A549 (cell line): ENCODE results near the gene SRR. TPM values are rescaled to one million over a fixed set of nuclear protein-coding genes. Genes with fewer than 3 reads are reported as not detected.
A peak's percentile ranks its signal among the peaks of the same experiment; 100 is the strongest.

Experiments
- ATAC-seq, 2 experiments: fragments of 200-7000 bp in 1 of 2; fragments of >200 bp in 1 of 2; cut with Nextera tagmentation in 1 of 2; cut with Tn5 transposase in 1 of 2; 3 replicates each; pipeline versions ENCODE4 v1.8.0 to v1.9.1; 2018 to 2020; ENCODE audit warnings: mild to moderate bottlenecking in 1 of 2, moderate library complexity in 1 of 2
- CTCF ChIA-PET: fragments of 300-600 bp; sonication (Branson Sonifier 250); formaldehyde crosslinking; extraction: SDS; loops from one replicate; lab custom pipeline; 2021; ENCODE audit warnings: antibody characterized with exemption, inconsistent platforms; lab: Yijun Ruan, JAX
- POLR2A ChIA-PET: fragments of 350-600 bp; formaldehyde crosslinking; extraction: SDS; loops from one replicate; lab custom pipeline; 2021; ENCODE audit warnings: antibody characterized with exemption, inconsistent platforms; lab: Yijun Ruan, JAX
- DNase-seq, 2 experiments: peaks; one replicate each; pipeline versions ENCODE4 v3.0.0 to v3.0.0-alpha.2; 2011 to 2016; ENCODE audit warnings: low read depth in 1 of 2, low spot score in 1 of 2
- FAIRE-seq: peaks from 2 replicates; lab custom pipeline; 2011; peaks lifted over from hg19 to GRCh38; lab: Jason Lieb, UNC
- H3K27ac ChIP-seq, 2 experiments: fragments of >200 bp; sonication (Bioruptor Twin); formaldehyde crosslinking; 3 replicates each; pipeline ENCODE4 v1.5.1; 2016 to 2017
- H3K4me1 ChIP-seq: fragments of >200 bp; sonication (Bioruptor Twin); formaldehyde crosslinking; 3 replicates; pipeline ENCODE4 v1.6.1; 2016
- H3K4me2 ChIP-seq: fragments of >200 bp; sonication (Bioruptor Twin); formaldehyde crosslinking; 3 replicates; pipeline ENCODE4 v1.6.1; 2016
- H3K4me3 ChIP-seq: fragments of >200 bp; sonication (Bioruptor Twin); formaldehyde crosslinking; 3 replicates; pipeline ENCODE4 v1.5.1; 2016
- H3K9me3 ChIP-seq: fragments of >200 bp; sonication (Bioruptor Twin); formaldehyde crosslinking; 3 replicates; pipeline ENCODE4 v1.6.1; 2016
- CBX8 ChIP-seq: fragments of 200-600 bp; sonication (generic); IDR thresholded peaks from 2 replicates; pipeline ENCODE4 v1.6.1; 2016
- EHMT2 ChIP-seq: fragments of 200-600 bp; sonication (generic); IDR thresholded peaks from 2 replicates; pipeline ENCODE4 v1.6.1; 2016; ENCODE audit warnings: antibody characterized with exemption, low read depth, mild to moderate bottlenecking, moderate library complexity
- FOXS1 ChIP-seq: fragments of 250-450 bp; sonication (Bioruptor Pico); IDR thresholded peaks from 2 replicates; pipeline ENCODE4 v1.5.0; 2020; ENCODE audit warnings: mild to moderate bottlenecking, moderate library complexity
- GATA3 ChIP-seq: IDR thresholded peaks from 2 replicates; pipeline ENCODE4 v1.6.1; 2012; ENCODE audit warnings: borderline replicate concordance
- HOXA7 ChIP-seq: fragments of 250-450 bp; sonication (Bioruptor Pico); IDR thresholded peaks from 2 replicates; pipeline ENCODE4 v1.5.0; 2020; ENCODE audit warnings: mild to moderate bottlenecking, moderate library complexity
- HOXB5 ChIP-seq: fragments of 250-450 bp; sonication (Bioruptor Pico); IDR thresholded peaks from 2 replicates; pipeline ENCODE4 v1.5.0; 2020; ENCODE audit warnings: mild to moderate bottlenecking, moderate library complexity
- MYC ChIP-seq: IDR thresholded peaks from 2 replicates; pipeline ENCODE4 v1.6.1; 2012; ENCODE audit warnings: mild to moderate bottlenecking, inconsistent platforms, low read length, improper control_type of control experiment, borderline replicate concordance
- NPAS2 ChIP-seq: fragments of 250-450 bp; sonication (Bioruptor Pico); IDR thresholded peaks from 2 replicates; pipeline ENCODE4 v1.8.0; 2022; ENCODE audit warnings: mild to moderate bottlenecking, moderate library complexity, borderline replicate concordance
- PBX3 ChIP-seq: IDR thresholded peaks from 2 replicates; pipeline ENCODE4 v1.6.1; 2012
- POLR2AphosphoS2 ChIP-seq: conservative IDR thresholded peaks from 2 replicates; pipeline ENCODE4 v1.6.1; 2012; ENCODE audit warnings: low read length, improper control_type of control experiment, inconsistent platforms
- RNF2 ChIP-seq: fragments of 200-600 bp; sonication (generic); IDR thresholded peaks from 2 replicates; pipeline ENCODE4 v1.6.1; 2016; ENCODE audit warnings: low read depth, mild to moderate bottlenecking, antibody characterized with exemption, moderate library complexity, borderline replicate concordance
- SREBF2 ChIP-seq: fragments of 450-650 bp; IDR thresholded peaks from 2 replicates; pipeline ENCODE4 v1.6.1; 2014; ENCODE audit warnings: mild to moderate bottlenecking, moderate library complexity
- ZFP36 ChIP-seq: fragments of 450-650 bp; IDR thresholded peaks from 2 replicates; pipeline ENCODE4 v1.6.1; 2014; ENCODE audit warnings: borderline replicate concordance; ENCODE audit not compliant: partially characterized antibody
- WGBS: methylation state at CpG from one replicate; pipeline ENCODE4 v1.1.6; 2017; ENCODE audit errors: missing lambda C conversion rate; 5-methylcytosine and 5-hydroxymethylcytosine counted together
- polyA plus RNA-seq, 4 experiments: library from polyadenylated mRNA; depleted of rRNA in 3 of 4; stranded (reverse); fragments of >200 nt; fragmentation: RNase III in 1 of 4; extraction: RNeasy Plus Mini Kit Qiagen cat#74134 plus additional on column Dnase treatment in 1 of 4; gene quantifications; 2 replicates in 3 of 4; 3 replicates in 1 of 4; pipeline ENCODE4 v1.2.3, GENCODE V29; 2011 to 2017

Gene SRR
- polyA plus RNA-seq, 2 of the 4 experiments (the other 2 are of a cell fraction) = 13.2 to 16.7 TPM

GRCh38 chr17:2319051-2319450 lies 15.3 kb downstream of the SRR start:
- TF ChIP-seq RNF2 = no peak
- no peak for TF ChIP-seq ZFP36
- TF ChIP-seq HOXB5 (CRISPR knock-in tag) = no peak
- no peak for TF ChIP-seq NPAS2 (CRISPR knock-in tag)
- TF ChIP-seq FOXS1 (CRISPR knock-in tag) = no peak
- no peak for TF ChIP-seq EHMT2
- Histone ChIP-seq H3K9me3 (no peaks in the 10 kb centered on the region), H3K4me1 (no peaks in the 10 kb centered on the region), H3K27ac (no peak overlapping the region), H3K4me3 (no peak overlapping the region), H3K4me2 (no peak overlapping the region)
- ChIA-PET POLR2A (interaction anchor here (1.1 kb wide), 1 partner anchor 17 kb away, joined by 3 read pairs; the partner anchor contains the start of gene TSR1), CTCF (interaction anchor here (1.2 to 2.6 kb wide), 4 partner anchors 12 to 264 kb away, joined by 3 to 17 read pairs (median 6); partner anchors contain the start of gene HIC1)
- FAIRE-seq = no peak
- DNase-seq = no peak
- no peak for ATAC-seq

GRCh38 chr17:2321399-2321798 lies 17.6 kb downstream of the SRR start:
- ChIA-PET POLR2A (interaction anchor here (1.3 kb wide), 1 partner anchor 15 kb away, joined by 5 read pairs; the partner anchor contains the start of gene TSR1), CTCF (interaction anchor here (1.0 to 2.6 kb wide), 9 partner anchors 8 to 95 kb away, joined by 3 to 9 read pairs (median 5); partner anchors contain the start of gene TSR1)
- Histone ChIP-seq H3K4me2 (no peak overlapping the region), H3K27ac (no peak overlapping the region), H3K4me3 (no peak overlapping the region), H3K9me3 (no peaks in the 10 kb centered on the region)
- DNase-seq = no peak
- TF ChIP-seq PBX3 = no peak
- TF ChIP-seq POLR2AphosphoS2 = 0 out of 2 replicates have a peak, but pooled peaks have one; percentile 58
- TF ChIP-seq, all 56 proteins: peak for 1
- FAIRE-seq (no peak), ATAC-seq (no peak)
- no peaks in the 10 kb centered on the region for H3K4me1 ChIP-seq
- 82% methylated on average over 1 of the region's 1 CpG for WGBS

GRCh38 chr17:2323629-2324314 lies 20.0 kb downstream of the SRR start:
- no peaks in the 10 kb centered on the region for H3K4me1 ChIP-seq
- FAIRE-seq (no peak), DNase-seq (no peak), ATAC-seq (no peak)
- WGBS = 77% methylated on average over 2 of the region's 2 CpGs
- no peak for TF ChIP-seq CBX8
- peak; percentile 3; the same call in 1 of the 2 replicates for TF ChIP-seq HOXA7 (CRISPR knock-in tag)
- POLR2A ChIA-PET = interaction anchor here (1.6 kb wide), 1 partner anchor 12 kb away, joined by 5 read pairs; the partner anchor contains the start of gene TSR1
- no peaks in the 10 kb centered on the region for H3K9me3 ChIP-seq
- H3K4me3 ChIP-seq = no peak overlapping the region
- CTCF ChIA-PET = interaction anchor here (0.9 to 2.3 kb wide), 7 partner anchors 9 to 29 kb away, joined by 3 to 14 read pairs (median 5); partner anchors contain the start of gene TSR1
- no peak overlapping the region for H3K27ac ChIP-seq
- H3K4me2 ChIP-seq = no peak overlapping the region

- peak; percentile 11 to 36; a peak in 3 of 6 replicates for ATAC-seq
- H3K4me2 ChIP-seq = no peak overlapping the region
- no peak for FAIRE-seq
- TF ChIP-seq MYC = no peak
- TF ChIP-seq GATA3 = no peak
- TF ChIP-seq HOXA7 (CRISPR knock-in tag) = peak; percentile 29; the same call in 1 of the 2 replicates
- TF ChIP-seq SREBF2 = no peak
- TF ChIP-seq, all 56 proteins: peak for 1
- CTCF ChIA-PET = interaction anchor here (0.8 to 3.1 kb wide), 12 partner anchors 11 to 90 kb away, joined by 3 to 17 read pairs (median 4); no protein-coding TSS in a partner anchor
- DNase-seq = peak in 1 of 2 experiments; percentile 36
- POLR2A ChIA-PET = interaction anchor here (1.2 kb wide), 1 partner anchor 28 kb away, joined by 3 read pairs; the partner anchor contains the start of genes SMG6 and SRR
- no peaks in the 10 kb centered on the region for H3K9me3 ChIP-seq
- peaks cover 15% of the 10 kb centered on the region for H3K4me1 ChIP-seq
- no peak overlapping the region for H3K4me3 ChIP-seq
- H3K27ac ChIP-seq = no peak overlapping the region
- WGBS = 60% methylated on average over 3 of the region's 3 CpGs
These were observed 27.6 kb downstream of the SRR start for GRCh38 chr17:2331303-2331702.
